IPS-NIHi7 (cell line): ENCODE measurements around the gene HOXA6.
A peak's percentile ranks its signal among the peaks of the same experiment; 100 is the strongest.

ENCODE experiments used
- DNase-seq: peaks from one replicate; pipeline ENCODE4 v3.0.0; 2012; ENCODE audit warnings: mixed read lengths; ENCODE audit errors: extremely low spot score

Gene HOXA6

GRCh38 chr7:27108390-27109127 lies 39.0 kb downstream of the HOXA6 start:
- DNase-seq, result peak; percentile 67

GRCh38 chr7:27107391-27108381 lies 39.9 kb downstream of the HOXA6 start:
- DNase-seq, result no peak

DNA sequence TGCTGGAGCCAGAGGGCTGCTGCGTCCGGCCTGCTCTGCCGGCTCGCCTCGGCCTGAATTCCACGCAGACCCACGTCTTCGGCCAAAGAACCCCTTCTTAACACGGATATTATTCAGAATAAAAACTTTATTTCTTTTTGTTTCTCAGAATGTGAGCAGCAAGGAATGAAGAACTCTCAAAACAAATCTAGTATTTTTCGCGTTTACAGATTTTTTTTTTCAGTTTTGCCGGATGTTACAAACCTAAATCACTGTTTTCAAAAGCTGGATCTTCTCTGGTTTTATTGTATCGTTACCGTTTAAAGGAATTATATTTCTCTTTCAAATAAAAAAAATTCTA lies 40.7 kb downstream of the HOXA6 start:
- DNase-seq, result no peak

DNA sequence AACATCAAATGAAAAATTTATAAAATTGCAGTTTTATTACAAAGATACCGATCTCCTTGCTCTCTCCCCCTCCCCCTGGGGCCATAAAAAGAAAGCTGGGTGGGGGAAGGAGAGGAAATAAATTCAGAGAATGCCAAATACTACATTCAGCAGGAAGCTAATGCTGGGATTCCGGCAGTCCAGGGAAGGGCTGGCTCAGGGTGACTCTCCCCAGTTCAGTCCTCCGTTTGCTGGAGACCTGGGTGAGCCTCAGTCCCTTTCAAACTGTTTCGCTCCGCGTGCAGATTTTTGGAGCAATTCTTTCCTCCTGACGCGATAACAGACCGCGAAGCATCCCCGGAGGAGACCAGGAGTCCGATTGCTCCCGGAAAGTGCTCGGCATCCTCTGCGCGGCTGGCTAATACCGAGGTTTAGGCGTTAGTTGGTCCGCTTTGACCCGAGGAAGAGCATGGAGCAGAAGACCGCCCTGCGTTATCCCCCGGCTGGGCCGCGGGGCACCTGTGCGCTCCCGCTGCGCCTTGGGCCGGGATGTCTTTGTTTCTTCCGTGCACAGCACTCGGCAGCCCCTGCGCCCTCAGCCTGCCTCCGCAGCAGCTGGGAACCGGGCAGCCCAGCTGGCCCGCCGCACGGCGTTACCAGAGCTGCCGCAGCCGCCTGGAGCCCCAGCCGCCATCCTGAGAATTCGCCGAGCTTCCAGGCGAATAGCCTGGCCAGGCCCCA lies 41.2 kb downstream of the HOXA6 start:
- DNase-seq, result peak; percentile 53

- DNase-seq, result no peak
These were observed 42.1 kb downstream of the HOXA6 start for GRCh38 chr7:27105301-27106031.

DNA sequence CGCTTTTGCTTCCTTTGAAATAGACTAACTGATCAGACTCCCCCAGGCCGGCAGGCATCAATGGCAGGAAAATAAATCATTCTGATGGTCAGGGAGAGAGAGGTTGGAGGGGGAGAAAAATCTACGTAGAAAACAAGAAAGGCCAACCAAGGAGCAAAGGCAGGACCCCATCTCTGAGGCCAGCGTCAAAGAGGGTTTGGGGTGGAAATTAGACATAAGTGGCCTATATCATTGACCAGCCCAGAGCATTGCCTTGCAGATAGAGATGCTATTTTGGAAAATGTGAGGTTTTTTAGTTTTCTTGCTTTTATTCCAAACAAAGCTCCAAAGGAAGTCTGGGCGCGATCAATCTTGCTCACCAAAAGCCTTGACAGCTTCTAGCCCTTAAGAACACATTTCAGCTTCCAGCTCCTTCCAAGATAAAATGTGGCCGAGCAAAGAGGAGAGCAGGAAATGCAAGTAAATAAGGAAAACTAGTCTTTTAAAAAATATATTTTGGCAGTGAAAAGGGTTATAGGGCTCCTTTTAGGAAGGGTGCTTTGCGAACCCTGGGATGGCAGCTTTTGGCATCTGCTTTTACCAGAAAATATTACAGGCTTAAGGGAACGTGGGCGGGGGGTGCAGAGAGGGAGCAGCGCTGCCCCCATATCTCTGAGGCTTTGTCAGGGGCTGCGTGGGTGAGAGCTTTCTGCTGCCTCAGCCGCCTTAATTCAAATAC lies 43.1 kb downstream of the HOXA6 start:
- DNase-seq, result no peak

DNA sequence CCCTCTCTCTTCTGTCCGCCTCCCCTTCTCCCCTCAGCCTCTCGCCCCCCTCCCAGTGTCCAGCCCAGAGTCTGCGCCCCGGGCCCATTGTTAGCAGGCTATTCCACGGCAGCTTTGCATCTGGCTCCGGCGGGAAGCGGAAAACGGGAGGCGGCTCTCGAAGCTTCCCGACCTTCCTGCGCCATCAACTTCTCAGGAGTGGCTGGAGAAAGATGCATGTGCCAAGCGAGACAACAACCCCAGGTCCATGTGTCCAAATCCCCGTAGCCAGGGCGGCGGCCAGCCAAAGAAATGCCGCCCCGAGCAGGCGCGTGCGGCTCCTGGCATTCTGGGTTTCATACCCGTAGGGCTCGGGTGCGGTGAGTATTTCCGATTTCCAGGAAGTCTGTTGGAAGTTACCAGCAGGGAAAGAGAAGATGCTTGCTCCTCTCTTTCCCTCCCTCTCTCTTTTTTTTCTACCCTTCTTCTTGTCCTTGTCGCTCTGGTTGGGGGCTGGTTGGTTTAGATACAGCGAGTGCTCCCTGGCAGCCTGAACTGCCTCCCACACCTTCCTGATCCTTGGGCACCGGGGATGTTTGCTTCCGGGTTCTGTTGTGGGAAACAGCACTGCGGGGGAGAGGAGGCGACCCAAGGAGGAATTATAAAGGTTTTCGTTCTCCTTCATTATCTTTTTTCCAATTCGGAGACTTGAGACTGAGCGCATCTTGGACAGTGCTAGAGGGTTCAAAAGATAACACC lies 43.9 kb downstream of the HOXA6 start:
- DNase-seq, result no peak

DNA sequence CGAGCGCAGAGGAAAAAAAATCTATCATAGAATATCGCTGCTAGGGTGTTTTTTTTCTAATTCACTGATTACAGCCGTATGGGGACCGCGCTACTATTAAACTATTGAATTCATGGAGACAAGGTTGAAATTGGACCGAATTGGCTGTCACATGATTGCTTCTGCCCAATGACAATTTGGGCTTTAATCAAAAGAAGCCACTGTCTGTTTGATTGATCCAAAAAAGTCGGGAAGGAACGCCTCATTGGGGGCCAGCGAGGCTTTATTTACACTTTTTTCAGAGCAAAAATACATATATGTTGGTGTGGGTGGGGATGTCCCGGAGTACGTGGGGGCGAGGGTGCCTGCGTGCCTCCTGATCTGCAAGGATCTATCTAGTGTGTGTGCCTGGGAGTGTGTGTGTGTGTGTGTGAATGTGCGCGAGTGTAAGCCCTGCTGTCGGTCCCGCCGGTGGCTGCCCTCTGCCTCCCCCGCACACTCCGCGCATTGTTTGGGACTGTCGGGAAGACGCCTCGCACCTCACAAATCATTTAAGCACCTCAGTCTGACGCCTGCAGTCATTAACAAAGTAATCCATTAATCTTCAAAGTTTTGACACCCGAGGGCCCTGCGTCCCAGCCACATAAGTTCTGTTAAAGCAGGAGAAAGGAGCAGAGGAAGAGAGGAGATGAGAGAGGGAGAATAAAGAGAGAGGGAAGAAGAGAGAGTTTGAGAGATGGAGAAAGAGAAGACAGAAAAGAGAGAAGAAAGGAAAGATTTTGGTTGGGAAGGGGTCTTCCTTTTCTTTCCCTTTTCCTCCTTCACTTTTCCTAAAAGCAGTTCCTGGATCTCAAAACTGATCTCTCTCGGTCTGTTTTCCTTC lies 44.8 kb downstream of the HOXA6 start, which contains the start of gene HOXA2:
Gene HOXA2 (minus strand): TSS at position 103 of the 862 bp plus-strand sequence. CDS start 183 bp downstream, outside the sequence.
- no peak for DNase-seq

DNA sequence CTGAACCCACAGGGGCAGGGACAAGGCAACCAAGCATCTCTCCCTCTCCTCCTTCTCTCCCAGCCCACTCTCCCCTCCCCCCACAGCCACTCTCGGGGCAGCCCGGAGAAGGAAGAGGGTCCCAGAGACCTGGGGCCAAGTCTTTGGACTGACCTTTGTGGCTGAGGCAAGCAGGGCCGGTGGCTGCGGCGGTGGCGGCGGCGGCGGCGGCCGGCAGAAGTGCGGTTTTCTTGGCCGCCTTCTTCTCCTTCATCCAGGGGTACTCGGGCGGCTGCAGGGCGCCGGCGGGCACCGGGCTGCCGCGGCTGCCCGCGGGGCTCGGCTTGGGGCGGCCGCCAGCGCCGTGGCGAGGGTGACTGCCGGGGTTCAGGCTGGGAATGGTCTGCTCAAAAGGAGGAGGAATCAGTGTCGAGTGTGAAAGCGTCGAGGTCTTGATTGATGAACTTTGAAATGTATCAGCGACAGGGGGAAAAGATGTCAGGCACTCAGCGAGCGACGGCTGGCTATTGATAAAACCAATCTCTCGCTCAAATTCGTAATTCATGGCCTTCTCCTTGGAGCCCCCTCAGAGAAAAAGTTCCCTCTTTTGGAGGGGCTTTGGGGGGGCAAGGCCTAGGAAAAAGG lies 45.5 kb downstream of the HOXA6 start:
- DNase-seq, result no peak

DNA sequence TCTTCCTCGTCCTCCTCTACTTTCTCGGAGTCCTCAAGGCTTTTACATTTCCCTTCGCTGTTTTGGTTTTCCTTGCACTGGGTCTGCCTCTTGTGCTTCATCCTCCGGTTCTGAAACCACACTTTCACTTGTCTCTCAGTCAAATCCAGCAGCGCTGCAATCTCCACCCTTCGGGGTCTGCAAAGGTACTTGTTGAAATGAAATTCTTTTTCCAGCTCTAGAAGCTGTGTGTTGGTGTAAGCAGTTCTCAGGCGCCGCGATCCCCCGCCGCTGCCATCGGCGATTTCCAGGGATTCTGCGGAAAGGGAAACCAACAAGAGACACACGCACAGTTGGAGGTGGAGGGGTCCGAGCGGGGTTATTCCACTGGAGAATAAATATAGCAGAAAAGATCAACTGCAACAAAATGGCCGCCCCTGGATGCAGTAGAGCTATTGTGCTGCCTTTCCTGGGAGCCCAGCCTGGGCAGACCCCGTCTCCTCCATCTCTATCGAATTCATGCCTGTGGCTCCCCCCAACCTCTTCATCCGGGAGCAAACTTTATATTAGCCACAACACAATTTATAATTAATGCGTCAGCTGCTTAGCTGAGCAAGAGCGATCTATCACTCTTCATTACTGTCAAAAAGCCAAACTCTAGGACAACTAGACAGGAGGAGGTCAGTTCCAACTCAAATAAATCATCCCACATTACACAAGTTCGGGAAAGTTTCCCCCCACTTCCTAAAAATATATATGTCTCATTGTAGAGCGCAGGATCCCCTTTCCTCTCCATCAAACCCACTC lies 46.2 kb downstream of the HOXA6 start:
- no peak for DNase-seq

DNA sequence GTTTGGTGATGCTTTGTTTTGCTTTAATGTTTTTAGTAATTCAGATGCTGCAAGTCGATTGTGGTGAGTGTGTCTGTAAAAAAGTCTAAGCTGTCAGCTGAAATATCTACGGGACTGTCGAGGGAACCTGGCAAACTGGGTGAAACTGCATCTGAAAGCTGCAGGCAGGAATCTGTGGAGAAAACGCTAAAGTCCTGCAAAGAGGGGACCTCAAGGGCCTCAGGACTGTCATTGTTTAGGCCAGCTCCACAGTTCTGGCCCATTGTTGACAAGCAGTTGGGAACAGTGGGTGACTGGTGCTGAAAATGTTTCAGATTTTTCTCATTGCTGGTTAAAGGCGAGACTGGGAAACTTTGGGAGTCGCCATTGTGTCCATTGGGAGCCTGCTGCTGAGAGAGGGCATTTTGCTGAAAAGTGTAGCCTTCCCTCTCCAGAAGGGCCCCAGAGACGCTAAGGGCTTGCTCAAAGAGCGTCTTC lies 46.8 kb downstream of the HOXA6 start:
- DNase-seq, result no peak

DNA sequence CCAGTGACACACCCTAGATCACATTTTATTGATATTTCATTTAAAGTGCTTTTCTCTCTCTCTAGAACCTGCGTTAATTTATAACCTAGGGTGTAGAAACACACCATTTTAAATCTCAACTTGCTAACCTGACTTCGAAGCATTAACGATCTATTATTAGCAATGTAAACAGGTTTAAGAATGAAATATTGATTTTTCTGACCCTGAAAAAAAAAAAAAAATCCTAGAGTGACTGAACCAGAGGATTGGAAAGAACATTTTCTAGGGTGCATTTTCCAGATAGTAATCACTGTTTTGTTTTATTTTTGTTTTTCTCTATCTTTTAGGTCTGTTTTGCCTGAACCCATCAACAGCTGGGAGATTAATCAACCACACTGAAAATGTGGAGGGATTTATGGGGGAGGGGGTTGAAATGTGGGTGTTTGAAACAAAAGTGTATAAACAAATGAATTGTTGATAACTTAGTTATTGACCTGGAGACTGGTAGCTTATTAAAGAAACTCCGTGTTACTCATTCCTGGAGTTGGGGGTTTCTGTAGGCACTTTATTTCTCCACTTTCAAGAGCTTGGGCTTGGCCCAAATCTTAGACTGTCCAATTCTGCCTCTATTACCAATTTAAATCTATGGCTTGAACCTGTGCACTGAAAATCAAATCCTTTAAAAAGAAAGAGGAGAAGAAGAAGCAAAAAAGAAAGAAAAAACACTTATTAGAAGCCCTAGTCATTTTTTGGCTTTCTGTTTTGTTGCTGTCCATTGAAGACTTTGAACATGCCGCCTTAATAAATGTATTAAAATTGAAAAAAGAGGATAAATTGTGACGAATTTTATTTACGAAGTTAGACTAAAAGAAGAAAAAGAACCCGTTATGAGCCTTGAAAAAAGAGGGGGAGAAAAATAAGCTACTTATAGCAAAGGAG lies 47.9 kb downstream of the HOXA6 start:
- no peak for DNase-seq

GRCh38 chr7:27098578-27099451 lies 48.8 kb downstream of the HOXA6 start:
- no peak for DNase-seq

DNA sequence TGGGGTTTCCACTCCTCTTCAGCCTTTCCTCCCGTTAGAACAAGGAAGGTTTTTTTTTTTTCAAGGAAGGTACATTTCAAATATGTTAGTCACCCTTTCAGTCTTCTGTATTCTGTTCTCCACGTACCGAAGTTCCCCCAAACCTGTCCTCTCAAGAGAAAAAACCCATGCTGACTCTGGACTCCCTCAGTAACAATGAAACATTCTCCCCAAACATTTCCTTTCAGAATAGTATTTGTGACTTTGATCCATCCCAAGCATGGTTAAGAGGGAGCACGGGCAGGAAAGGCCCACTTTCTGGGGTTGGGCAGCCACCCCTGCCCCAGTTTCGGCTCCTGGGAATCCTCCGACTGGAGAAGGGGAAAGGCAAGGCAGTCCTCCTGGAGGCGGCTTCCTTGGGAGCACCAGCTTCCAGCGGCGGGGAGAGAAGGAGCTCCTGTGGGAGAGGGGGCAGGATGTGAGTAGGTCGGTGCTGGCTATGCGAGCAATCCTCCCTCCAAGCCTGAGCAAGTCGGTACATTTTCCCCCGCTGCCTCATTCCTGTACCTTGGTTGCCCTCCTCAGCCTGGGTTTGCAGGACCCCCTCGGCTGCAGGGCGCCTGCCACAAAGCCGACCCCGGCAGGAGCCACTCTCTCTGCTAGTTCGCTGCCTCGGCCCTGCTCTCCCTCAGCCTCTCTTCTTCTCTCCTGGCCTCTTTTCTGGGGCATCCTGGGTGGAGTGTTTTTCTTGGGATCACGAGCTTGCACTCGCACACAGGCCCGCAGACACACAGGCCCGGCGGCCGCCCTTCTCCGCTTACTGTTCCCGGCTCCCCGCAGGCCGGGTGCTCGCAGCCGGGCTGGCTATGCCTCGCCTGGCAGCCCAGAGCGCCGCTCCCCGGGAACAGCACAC lies 49.6 kb downstream of the HOXA6 start:
- no peak for DNase-seq
